ENCODE data around the gene SLC10A1. TPM values are rescaled to one million over a fixed set of nuclear protein-coding genes. Genes with fewer than 3 reads are reported as not detected.

The SLC10A1 gene
- total and polyA plus RNA-seq, 2 of the 8 experiments (the other 6 are each of a cell fraction or from before 2014, with no cell fraction given): not detected

GRCh38 chr14:69755784-69756183, 41.3 kb downstream of the SLC10A1 start:
- Histone ChIP-seq H3K4me2 (ENCODE audit: insufficient read depth in 1 of 2, low read depth in 2 of 2, low read length in 2 of 2) (no peak overlapping the region), H3K27ac (ENCODE audit: low read depth, low read length) (no peak overlapping the region), H4K20me1 (replicated peaks in 1 of 2; ENCODE audit: control insufficient read depth in 1 of 2, insufficient read depth in 2 of 2, low read length in 2 of 2) (no peaks in the 10 kb centered on the region), H3K9ac (replicated peaks in 1 of 4; ENCODE audit: extremely low read depth in 1 of 4, low read depth in 3 of 4, low read length in 3 of 4) (no peak overlapping the region), H3K79me1 (ENCODE audit: low read depth, low read length) (no peaks in the 10 kb centered on the region), H3K9me3 (ENCODE audit: insufficient read depth in 2 of 2, low read depth in 1 of 2, low read length in 1 of 2) (no peaks in the 10 kb centered on the region), H2AK5ac (ENCODE audit: low read depth, low read length) (no peak overlapping the region), H3K4me1 (replicated peaks in 1 of 4; ENCODE audit: control insufficient read depth in 3 of 4, insufficient read depth in 4 of 4, low read length in 3 of 4) (0 out of 7 replicates have a peak, but pooled peaks cover 0 to 2% (median 0%) of the 10 kb centered on the region in 4 experiments), H2BK5ac (ENCODE audit: low read depth, low read length) (no peak overlapping the region), H4K8ac (ENCODE audit: extremely low read depth, insufficient read depth, low read length) (no peak overlapping the region), H3K4me3 (ENCODE audit: extremely low read depth in 1 of 4, insufficient read depth in 2 of 4, low read depth in 3 of 4, low read length in 4 of 4) (no peak overlapping the region), H3K4ac (replicated peaks; ENCODE audit: insufficient read length, low read depth, low read length) (no peak overlapping the region), H3K27me3 (replicated peaks in 1 of 4; ENCODE audit: control insufficient read depth in 3 of 4, extremely low read depth in 1 of 4, insufficient read depth in 3 of 4, low read length in 3 of 4) (no peaks in the 10 kb centered on the region), H4K5ac (ENCODE audit: insufficient read length, low read depth, low read length) (no peak overlapping the region), H2BK15ac (ENCODE audit: low read length) (no peak overlapping the region), H3K56ac (replicated peaks; ENCODE audit: insufficient read length, low read depth, low read length) (no peak overlapping the region), H3K23ac (ENCODE audit: insufficient read length) (no peak overlapping the region), H2AFZ (ENCODE audit: low read length) (no peak overlapping the region), H2BK12ac (ENCODE audit: low read depth, low read length) (no peak overlapping the region), H4K91ac (replicated peaks; ENCODE audit: insufficient read length, low read length) (no peak overlapping the region), H3K36me3 (ENCODE audit: control insufficient read depth in 2 of 4, insufficient read depth in 4 of 4, low read length in 3 of 4) (no peaks in the 10 kb centered on the region), H3K14ac (ENCODE audit: insufficient read length) (no peak overlapping the region), H2BK120ac (replicated peaks; ENCODE audit: low read depth, low read length) (no peak overlapping the region), H3K18ac (ENCODE audit: extremely low read depth, low read length) (no peak overlapping the region), H3K23me2 (ENCODE audit: low read depth, low read length) (no peaks in the 10 kb centered on the region), H2BK20ac (ENCODE audit: low read length) (no peak overlapping the region), H3K79me2 (ENCODE audit: control insufficient read depth in 1 of 2, insufficient read depth in 2 of 2, low read length in 2 of 2) (no peaks in the 10 kb centered on the region)
- DNase-seq (ENCODE audit: low read depth in 1 of 2, low spot score in 2 of 2): no peak
- no peak for TF ChIP-seq RAD21 (IDR thresholded peaks at IDR 0.05 in 1 of 2, conservative IDR thresholded peaks at IDR 0.05 in 1 of 2; ENCODE audit: low read depth in 2 of 2, low read length in 2 of 2)
- TF ChIP-seq BRCA1 (IDR thresholded peaks at IDR 0.05; ENCODE audit: low read depth, low read length): no peak
- TF ChIP-seq MAFK (IDR thresholded peaks at IDR 0.05; ENCODE audit: low read depth, low read length): no peak
- no peak for TF ChIP-seq SAP30 (IDR thresholded peaks at IDR 0.05; ENCODE audit: insufficient read depth, insufficient replicate concordance, low read length)
- TF ChIP-seq FOSL1 (IDR thresholded peaks at IDR 0.05; ENCODE audit: insufficient read depth, low read depth, low read length): no peak
- TF ChIP-seq TAF1 (IDR thresholded peaks at IDR 0.05; ENCODE audit: low read depth, low read length): no peak
- 86% methylated on average over 2 of the region's 2 CpGs; no CpG with 5 or more reads in 1 of the 2 experiments for WGBS, 2 experiments (ENCODE audit: extremely low coverage in 1 of 2, insufficient coverage in 1 of 2, insufficient read length in 1 of 2, insufficient replicate concordance in 2 of 2, low coverage in 1 of 2, low lambda C conversion rate in 2 of 2, missing lambda C conversion rate in 1 of 2)
- POLR2A ChIA-PET (ENCODE audit: partially characterized antibody): interaction anchor here (5.0 kb wide), 1 partner anchor 12 kb away, joined by 39 read pairs; the partner anchor contains the start of gene SRSF5
- CTCF ChIA-PET (ENCODE audit: partially characterized antibody): interaction anchor here (1.1 to 1.4 kb wide), 3 partner anchors 12 to 258 kb away, joined by 3 to 4 read pairs (median 4); no protein-coding TSS in a partner anchor
- no peak for FAIRE-seq

Measured in H1 (cell line).